ENCODE measurements around the gene TCTA.

TCTA gene

GRCh38 chr3:49427586-49427985 lies 15.4 kb downstream of the TCTA start:
- H3K36me3 ChIP-seq (ENCODE audit: control insufficient read depth, insufficient read depth, low read length): peaks cover 8% of the 10 kb centered on the region
- no peak for TF ChIP-seq CTCF (IDR thresholded peaks at IDR 0.05; ENCODE audit: insufficient read depth, low read length, poor library complexity, severe bottlenecking)
- no peak overlapping the region for H3K4me3 ChIP-seq (replicated peaks; ENCODE audit: low read depth, low read length)
- H3K27me3 ChIP-seq (replicated peaks; ENCODE audit: control insufficient read depth, insufficient read depth, low read length): no peaks in the 10 kb centered on the region
- DNase-seq (ENCODE audit: extremely low read depth, insufficient read length): no peak

GRCh38 chr3:49428752-49429080 lies 16.5 kb downstream of the TCTA start:
- DNase-seq (ENCODE audit: extremely low read depth, insufficient read length): no peak
- Histone ChIP-seq H3K36me3 (ENCODE audit: control insufficient read depth, insufficient read depth, low read length) (peaks cover 6% of the 10 kb centered on the region), H3K4me3 (replicated peaks; ENCODE audit: low read depth, low read length) (peak overlapping the region; percentile 69), H3K27me3 (replicated peaks; ENCODE audit: control insufficient read depth, insufficient read depth, low read length) (no peaks in the 10 kb centered on the region)
- peak; percentile 13 for TF ChIP-seq CTCF (IDR thresholded peaks at IDR 0.05; ENCODE audit: insufficient read depth, low read length, poor library complexity, severe bottlenecking)

- no peak for DNase-seq (ENCODE audit: extremely low read depth, insufficient read length)
- Histone ChIP-seq H3K4me3 (replicated peaks; ENCODE audit: low read depth, low read length) (no peak overlapping the region), H3K36me3 (ENCODE audit: control insufficient read depth, insufficient read depth, low read length) (no peaks in the 10 kb centered on the region), H3K27me3 (replicated peaks; ENCODE audit: control insufficient read depth, insufficient read depth, low read length) (no peaks in the 10 kb centered on the region)
- TF ChIP-seq CTCF (IDR thresholded peaks at IDR 0.05; ENCODE audit: insufficient read depth, low read length, poor library complexity, severe bottlenecking): no peak
These were observed 22.5 kb downstream of the TCTA start for GRCh38 chr3:49434731-49435130.

- no peaks in the 10 kb centered on the region for H3K36me3 ChIP-seq (ENCODE audit: control insufficient read depth, insufficient read depth, low read length)
These were observed 33.2 kb downstream of the TCTA start for GRCh38 chr3:49445391-49445790.

GRCh38 chr3:49453621-49454020 lies 41.4 kb downstream of the TCTA start:
- no peak overlapping the region for H3K4me3 ChIP-seq (replicated peaks; ENCODE audit: low read depth, low read length)
- no peak for TF ChIP-seq CTCF (IDR thresholded peaks at IDR 0.05; ENCODE audit: insufficient read depth, low read length, poor library complexity, severe bottlenecking)
- H3K27me3 ChIP-seq (replicated peaks; ENCODE audit: control insufficient read depth, insufficient read depth, low read length): no peaks in the 10 kb centered on the region
- no peaks in the 10 kb centered on the region for H3K36me3 ChIP-seq (ENCODE audit: control insufficient read depth, insufficient read depth, low read length)
- DNase-seq (ENCODE audit: extremely low read depth, insufficient read length): no peak

More at GRCh38 chr3:49445391-49445790, 33.2 kb downstream of the TCTA start:
- no peak for DNase-seq (ENCODE audit: extremely low read depth, insufficient read length)
- no peak overlapping the region for H3K4me3 ChIP-seq (replicated peaks; ENCODE audit: low read depth, low read length)
- no peak for TF ChIP-seq CTCF (IDR thresholded peaks at IDR 0.05; ENCODE audit: insufficient read depth, low read length, poor library complexity, severe bottlenecking)
- no peaks in the 10 kb centered on the region for H3K27me3 ChIP-seq (replicated peaks; ENCODE audit: control insufficient read depth, insufficient read depth, low read length)

- DNase-seq (ENCODE audit: extremely low read depth, insufficient read length): no peak
These were observed 42.2 kb downstream of the TCTA start for GRCh38 chr3:49454458-49454857.

More at GRCh38 chr3:49454458-49454857, 42.2 kb downstream of the TCTA start:
- Histone ChIP-seq H3K36me3 (ENCODE audit: control insufficient read depth, insufficient read depth, low read length) (no peaks in the 10 kb centered on the region), H3K4me3 (replicated peaks; ENCODE audit: low read depth, low read length) (no peak overlapping the region), H3K27me3 (replicated peaks; ENCODE audit: control insufficient read depth, insufficient read depth, low read length) (no peaks in the 10 kb centered on the region)
- peak; percentile 53 for TF ChIP-seq CTCF (IDR thresholded peaks at IDR 0.05; ENCODE audit: insufficient read depth, low read length, poor library complexity, severe bottlenecking)

Data from GM06990 (cell line).